Epithelial cell of proximal tubule (primary cell): Measurements from ENCODE around the gene WDFY4. TPM values are rescaled to one million over a fixed set of nuclear protein-coding genes. Genes with fewer than 3 reads are reported as not detected.

ENCODE experiments used
- DNase-seq: peaks from one replicate; pipeline ENCODE4 v3.0.0-alpha.2; 2011; ENCODE audit warnings: low read depth
- H3K4me3 ChIP-seq: 2 replicates; pipeline ENCODE4 v1.5.1; 2011; ENCODE audit warnings: low read depth, mild to moderate bottlenecking, low read length
- total RNA-seq: library from RNA; depleted of rRNA; stranded (reverse); fragments of >200 nt; gene quantifications from 2 replicates; pipeline ENCODE4 v1.2.3, GENCODE V29; 2015
- TF ChIP-seq, protein P1 (sequence below): conservative IDR thresholded peaks from 2 replicates; pipeline ENCODE4 v1.5.1; 2012; ENCODE audit warnings: low read depth, mild to moderate bottlenecking, low read length

The WDFY4 gene
- total RNA-seq, 1 donor from 2014 or later = not detected

DNA sequence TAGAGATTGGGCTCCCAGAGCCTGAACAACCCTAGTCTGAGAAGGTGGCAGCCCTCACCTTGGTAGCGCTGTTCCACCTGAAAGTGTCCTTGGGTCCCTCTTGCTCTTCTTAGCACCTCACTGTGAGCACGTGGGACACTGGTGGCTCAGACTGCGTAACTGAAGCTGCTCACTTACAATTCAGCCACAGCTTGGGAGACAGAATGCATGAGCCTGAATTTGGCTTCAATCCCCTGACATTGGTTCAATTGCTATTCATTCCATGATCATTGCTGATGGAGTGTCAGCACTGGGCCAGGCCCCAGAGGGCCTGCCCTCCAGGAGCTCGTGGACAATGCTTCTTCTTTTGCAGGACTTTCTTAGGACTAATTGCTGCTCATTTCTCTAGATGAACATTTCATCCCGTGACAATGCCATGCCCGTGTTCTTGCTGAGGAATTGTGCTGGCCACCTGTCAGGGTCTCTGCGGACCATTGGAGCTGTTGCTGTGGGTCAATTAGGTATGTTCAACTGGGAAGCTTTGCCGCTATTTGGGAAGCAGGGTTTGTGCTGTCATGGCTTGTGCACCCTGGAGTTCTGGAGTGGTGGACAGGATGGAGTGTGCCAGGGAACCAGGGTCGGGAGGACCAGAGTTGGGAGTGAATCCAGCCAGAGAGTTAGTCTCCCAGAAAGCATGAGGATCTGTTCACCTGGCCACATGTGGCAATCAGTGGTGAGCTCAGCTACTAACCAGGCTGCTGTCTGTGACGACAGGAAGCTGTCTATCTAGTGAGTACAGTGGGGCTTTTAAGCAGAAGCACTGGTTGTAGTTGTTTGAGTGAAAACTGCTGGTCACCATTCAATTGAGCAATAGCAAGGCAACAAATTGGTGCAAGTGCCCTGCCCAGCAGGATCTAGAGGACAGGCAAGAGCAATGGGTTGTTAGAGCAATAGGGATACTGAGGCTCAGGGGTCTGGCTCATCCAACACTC lies 105.1 kb downstream of the WDFY4 start:
- DNase-seq = no peak
- H3K4me3 ChIP-seq = no peak overlapping the region
- TF ChIP-seq, protein P1, sequence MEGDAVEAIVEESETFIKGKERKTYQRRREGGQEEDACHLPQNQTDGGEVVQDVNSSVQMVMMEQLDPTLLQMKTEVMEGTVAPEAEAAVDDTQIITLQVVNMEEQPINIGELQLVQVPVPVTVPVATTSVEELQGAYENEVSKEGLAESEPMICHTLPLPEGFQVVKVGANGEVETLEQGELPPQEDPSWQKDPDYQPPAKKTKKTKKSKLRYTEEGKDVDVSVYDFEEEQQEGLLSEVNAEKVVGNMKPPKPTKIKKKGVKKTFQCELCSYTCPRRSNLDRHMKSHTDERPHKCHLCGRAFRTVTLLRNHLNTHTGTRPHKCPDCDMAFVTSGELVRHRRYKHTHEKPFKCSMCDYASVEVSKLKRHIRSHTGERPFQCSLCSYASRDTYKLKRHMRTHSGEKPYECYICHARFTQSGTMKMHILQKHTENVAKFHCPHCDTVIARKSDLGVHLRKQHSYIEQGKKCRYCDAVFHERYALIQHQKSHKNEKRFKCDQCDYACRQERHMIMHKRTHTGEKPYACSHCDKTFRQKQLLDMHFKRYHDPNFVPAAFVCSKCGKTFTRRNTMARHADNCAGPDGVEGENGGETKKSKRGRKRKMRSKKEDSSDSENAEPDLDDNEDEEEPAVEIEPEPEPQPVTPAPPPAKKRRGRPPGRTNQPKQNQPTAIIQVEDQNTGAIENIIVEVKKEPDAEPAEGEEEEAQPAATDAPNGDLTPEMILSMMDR = no peak

DNA sequence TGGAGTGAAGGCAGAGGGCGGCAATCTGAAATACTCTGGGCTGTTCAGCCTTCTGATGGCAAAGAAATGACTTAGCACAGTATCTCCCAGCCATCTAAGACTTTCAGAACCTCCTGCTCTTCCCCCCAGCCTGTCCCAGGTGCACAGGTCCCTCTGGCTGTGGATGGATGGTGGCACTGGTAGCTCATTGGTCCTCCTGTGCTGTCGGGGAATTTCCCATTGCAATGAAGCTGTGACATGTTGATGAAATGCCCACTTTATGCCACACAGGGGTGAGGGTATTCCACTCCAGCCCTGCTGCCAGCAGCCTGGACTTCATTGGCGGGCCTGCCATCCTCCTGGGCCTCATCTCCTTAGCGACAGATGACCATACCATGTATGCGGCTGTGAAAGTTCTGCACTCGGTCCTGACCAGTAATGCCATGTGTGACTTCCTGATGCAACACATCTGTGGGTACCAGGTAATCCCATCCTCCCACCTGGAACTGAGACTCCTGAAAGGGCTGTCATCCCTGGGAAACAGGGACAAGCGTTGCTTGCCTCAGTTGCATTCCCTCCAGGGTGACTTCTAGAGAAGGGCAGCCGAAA lies 105.9 kb downstream of the WDFY4 start:
- TF ChIP-seq, protein P1 = no peak
- no peak for DNase-seq
- H3K4me3 ChIP-seq = no peak overlapping the region

DNA sequence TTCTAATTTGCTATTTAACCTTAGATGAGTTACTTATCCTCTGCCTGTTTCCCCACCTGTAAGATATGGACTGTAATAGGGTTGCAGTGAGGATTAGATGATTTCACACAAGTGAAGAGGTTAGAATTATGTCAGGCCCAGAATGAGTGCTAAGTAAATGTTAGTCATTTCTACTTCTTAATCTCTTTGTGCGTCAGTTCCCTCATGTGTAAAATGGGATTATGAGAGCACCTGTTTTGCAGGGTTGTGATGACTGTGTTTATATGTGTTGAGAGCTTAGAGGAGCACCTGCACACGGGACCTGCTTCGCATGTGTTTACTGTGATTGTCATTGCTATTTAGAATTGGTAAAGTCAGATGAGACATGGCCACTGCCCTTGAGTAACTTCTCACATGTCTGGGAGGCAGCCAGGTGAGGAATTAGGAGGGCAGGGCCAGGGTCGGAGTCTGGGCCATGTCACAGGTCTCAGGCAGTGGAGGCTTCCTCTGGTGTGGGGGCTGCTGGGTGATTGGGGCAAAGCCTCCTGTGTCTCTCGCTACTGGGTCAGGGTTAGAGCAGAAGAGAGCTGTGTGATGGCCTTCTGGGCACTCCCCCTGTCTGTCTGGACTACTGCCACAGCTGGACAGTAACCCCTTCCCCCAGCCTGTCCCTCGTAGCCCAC lies 106.7 kb downstream of the WDFY4 start:
- TF ChIP-seq, protein P1 = no peak
- no peak overlapping the region for H3K4me3 ChIP-seq
- DNase-seq = no peak

DNA sequence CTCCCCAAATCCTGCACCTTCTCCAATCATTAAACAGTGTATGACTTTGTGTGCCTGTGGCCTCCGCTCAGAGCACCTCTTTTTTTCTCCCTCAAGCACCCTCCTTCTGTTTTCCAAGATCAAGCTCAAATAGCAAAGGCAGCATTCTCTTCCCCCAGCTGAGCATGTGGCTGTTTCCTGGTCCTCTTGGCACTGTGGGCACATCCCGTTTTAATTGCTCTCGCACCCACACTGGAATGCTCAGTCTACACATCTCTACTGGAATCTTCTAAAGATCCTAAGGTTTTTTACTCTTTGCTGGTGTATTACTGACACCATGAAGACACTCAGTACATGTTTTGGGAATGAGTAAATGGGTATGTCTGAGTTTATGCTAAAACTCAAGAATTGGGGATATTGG lies 107.4 kb downstream of the WDFY4 start:
- TF ChIP-seq, protein P1 = no peak
- no peak for DNase-seq
- no peak overlapping the region for H3K4me3 ChIP-seq

DNA sequence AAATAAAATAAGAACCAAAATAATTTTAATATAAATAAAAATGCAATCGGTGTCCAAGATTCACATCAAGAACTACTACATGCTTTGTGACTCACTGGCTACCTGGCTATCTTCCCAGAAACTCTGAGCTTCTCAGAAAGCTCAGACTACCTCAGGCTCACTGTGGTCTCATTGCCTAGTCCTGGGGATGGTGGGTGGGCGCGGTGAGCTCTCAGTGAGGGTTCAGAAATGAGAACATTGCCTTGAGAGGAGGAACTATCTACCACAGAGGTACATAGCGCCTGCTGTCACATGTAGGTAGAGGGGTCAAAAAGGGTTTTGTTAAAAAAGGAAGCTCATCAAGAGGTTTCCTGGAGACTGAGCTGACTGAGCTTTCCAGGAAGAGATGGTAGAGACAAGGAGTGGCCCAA lies 108.0 kb downstream of the WDFY4 start:
- TF ChIP-seq, protein P1 = no peak
- no peak overlapping the region for H3K4me3 ChIP-seq
- peak; percentile 16 for DNase-seq

DNA sequence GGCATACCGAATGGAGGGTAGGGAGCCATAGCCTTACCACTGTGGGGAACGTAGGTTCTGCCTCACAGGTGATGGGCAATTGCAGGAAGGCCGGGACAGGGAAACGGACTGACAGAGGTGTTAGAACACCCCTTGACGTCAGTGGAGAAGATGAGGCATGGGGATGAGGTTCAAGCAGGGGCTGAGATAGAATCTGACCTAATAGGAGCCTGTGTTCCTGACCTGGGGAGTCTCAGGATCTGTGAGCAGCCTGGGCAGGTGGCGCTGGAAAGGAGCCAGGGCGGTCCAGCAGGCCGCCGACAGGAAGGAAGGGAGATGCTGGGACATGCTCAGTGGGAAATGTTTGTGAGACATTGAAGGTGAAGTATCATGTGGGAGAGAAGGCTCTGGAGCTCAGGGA lies 109.4 kb downstream of the WDFY4 start:
- TF ChIP-seq, protein P1 = no peak
- no peak overlapping the region for H3K4me3 ChIP-seq
- DNase-seq = no peak
